ENCODE data around the gene CCDC192.

Gene CCDC192

DNA sequence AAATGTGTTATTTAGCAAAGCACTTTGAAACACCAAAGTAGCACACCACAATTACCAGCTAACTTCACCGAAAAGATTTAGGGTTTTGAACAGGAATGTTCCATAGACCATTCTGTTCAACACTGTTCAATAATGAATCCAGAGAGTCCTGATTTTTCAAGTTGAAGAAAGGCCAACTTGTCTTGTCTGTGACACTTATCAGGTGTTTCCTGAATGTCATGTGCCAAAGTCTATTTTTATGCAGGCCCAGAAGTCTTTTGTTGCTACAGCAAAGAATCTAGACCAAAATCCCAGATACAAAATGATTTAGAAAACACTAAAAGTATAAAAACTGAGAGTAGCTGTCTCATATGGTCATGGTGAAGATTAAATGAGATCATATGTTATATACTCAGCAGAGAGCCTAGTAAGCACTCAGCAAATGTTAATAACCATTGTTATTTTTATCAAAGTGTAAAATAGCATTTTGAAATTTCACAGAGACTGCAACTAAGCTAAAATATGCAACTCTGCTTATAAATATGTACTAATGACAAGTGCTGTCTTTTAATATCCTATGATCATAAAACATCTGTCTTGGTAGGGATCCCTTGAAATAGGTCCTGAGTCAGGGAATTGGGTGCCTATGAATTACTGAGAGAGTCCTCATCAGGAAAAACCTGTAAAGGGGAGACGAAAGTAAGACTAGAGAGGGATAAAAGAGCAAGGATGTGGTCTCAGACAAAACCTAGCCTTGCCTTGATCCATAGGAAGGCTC is 258.0 kb downstream of the CCDC192 start:
- TF ChIP-seq, protein P1, sequence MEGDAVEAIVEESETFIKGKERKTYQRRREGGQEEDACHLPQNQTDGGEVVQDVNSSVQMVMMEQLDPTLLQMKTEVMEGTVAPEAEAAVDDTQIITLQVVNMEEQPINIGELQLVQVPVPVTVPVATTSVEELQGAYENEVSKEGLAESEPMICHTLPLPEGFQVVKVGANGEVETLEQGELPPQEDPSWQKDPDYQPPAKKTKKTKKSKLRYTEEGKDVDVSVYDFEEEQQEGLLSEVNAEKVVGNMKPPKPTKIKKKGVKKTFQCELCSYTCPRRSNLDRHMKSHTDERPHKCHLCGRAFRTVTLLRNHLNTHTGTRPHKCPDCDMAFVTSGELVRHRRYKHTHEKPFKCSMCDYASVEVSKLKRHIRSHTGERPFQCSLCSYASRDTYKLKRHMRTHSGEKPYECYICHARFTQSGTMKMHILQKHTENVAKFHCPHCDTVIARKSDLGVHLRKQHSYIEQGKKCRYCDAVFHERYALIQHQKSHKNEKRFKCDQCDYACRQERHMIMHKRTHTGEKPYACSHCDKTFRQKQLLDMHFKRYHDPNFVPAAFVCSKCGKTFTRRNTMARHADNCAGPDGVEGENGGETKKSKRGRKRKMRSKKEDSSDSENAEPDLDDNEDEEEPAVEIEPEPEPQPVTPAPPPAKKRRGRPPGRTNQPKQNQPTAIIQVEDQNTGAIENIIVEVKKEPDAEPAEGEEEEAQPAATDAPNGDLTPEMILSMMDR (conservative IDR thresholded peaks at IDR 0.05; ENCODE audit: low read length): no peak
- no peak for TF ChIP-seq EZH2phosphoT487 (IDR thresholded peaks at IDR 0.05; ENCODE audit: borderline replicate concordance)
- no peak overlapping the region for H3K9ac ChIP-seq (ENCODE audit: low read depth, low read length, poor library complexity, severe bottlenecking)
- no peaks in the 10 kb centered on the region for H3F3A ChIP-seq (ENCODE audit: low read depth)
- no peaks in the 10 kb centered on the region for H3K36me3 ChIP-seq (ENCODE audit: insufficient read depth, low read length)
- no peaks in the 10 kb centered on the region for H3K79me2 ChIP-seq (ENCODE audit: insufficient read depth, low read length)
- no peaks in the 10 kb centered on the region for H4K20me1 ChIP-seq (ENCODE audit: insufficient read depth, low read length, poor library complexity, severe bottlenecking)
- no peaks in the 10 kb centered on the region for H3K9me3 ChIP-seq (ENCODE audit: insufficient read depth, low read depth, low read length)
- H2AFZ ChIP-seq (ENCODE audit: low read length): no peak overlapping the region
- H3K9me2 ChIP-seq (replicated peaks; ENCODE audit: low read depth, low read length): no peaks in the 10 kb centered on the region
- H3K4me3 ChIP-seq (ENCODE audit: low read length, poor library complexity, severe bottlenecking): no peak overlapping the region
- no peaks in the 10 kb centered on the region for H3K27me3 ChIP-seq (ENCODE audit: insufficient read depth, low read length, poor library complexity, severe bottlenecking)
- peaks cover 28% of the 10 kb centered on the region for H3K4me1 ChIP-seq (ENCODE audit: insufficient read depth, low read length, poor library complexity, severe bottlenecking)
- H3K4me2 ChIP-seq (ENCODE audit: low read depth, low read length, poor library complexity, severe bottlenecking): no peak overlapping the region

DNA sequence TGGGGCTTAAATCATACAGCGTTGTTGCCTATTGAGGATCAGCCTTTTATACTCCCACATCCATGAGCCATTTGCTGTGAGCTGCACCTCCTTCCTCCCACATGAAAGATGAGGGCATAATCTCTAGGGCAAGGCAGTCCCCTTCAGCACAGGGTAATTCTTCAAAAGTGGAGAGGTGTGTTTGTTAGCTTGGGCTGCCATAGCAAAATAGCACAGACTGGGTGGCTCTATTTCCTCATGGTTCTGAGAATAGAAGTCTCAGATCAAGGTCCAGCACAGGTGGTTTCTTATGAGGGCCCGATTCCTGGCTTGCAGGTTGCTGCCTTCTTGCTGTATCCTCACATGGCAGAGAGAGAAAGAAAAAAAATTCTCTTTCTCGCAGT is 258.6 kb downstream of the CCDC192 start:
- no peaks in the 10 kb centered on the region for H3K9me3 ChIP-seq (ENCODE audit: insufficient read depth, low read depth, low read length)
- peaks cover 28% of the 10 kb centered on the region for H3K4me1 ChIP-seq (ENCODE audit: insufficient read depth, low read length, poor library complexity, severe bottlenecking)
- H3K36me3 ChIP-seq (ENCODE audit: insufficient read depth, low read length): no peaks in the 10 kb centered on the region
- no peak overlapping the region for H3K9ac ChIP-seq (ENCODE audit: low read depth, low read length, poor library complexity, severe bottlenecking)
- H3K9me2 ChIP-seq (replicated peaks; ENCODE audit: low read depth, low read length): no peaks in the 10 kb centered on the region
- H3F3A ChIP-seq (ENCODE audit: low read depth): no peaks in the 10 kb centered on the region
- no peak overlapping the region for H3K4me2 ChIP-seq (ENCODE audit: low read depth, low read length, poor library complexity, severe bottlenecking)
- no peaks in the 10 kb centered on the region for H3K79me2 ChIP-seq (ENCODE audit: insufficient read depth, low read length)
- no peak for TF ChIP-seq EZH2phosphoT487 (IDR thresholded peaks at IDR 0.05; ENCODE audit: borderline replicate concordance)
- TF ChIP-seq, protein P1 (conservative IDR thresholded peaks at IDR 0.05; ENCODE audit: low read length): no peak
- H3K4me3 ChIP-seq (ENCODE audit: low read length, poor library complexity, severe bottlenecking): no peak overlapping the region
- H2AFZ ChIP-seq (ENCODE audit: low read length): no peak overlapping the region
- H4K20me1 ChIP-seq (ENCODE audit: insufficient read depth, low read length, poor library complexity, severe bottlenecking): no peaks in the 10 kb centered on the region
- no peaks in the 10 kb centered on the region for H3K27me3 ChIP-seq (ENCODE audit: insufficient read depth, low read length, poor library complexity, severe bottlenecking)

DNA sequence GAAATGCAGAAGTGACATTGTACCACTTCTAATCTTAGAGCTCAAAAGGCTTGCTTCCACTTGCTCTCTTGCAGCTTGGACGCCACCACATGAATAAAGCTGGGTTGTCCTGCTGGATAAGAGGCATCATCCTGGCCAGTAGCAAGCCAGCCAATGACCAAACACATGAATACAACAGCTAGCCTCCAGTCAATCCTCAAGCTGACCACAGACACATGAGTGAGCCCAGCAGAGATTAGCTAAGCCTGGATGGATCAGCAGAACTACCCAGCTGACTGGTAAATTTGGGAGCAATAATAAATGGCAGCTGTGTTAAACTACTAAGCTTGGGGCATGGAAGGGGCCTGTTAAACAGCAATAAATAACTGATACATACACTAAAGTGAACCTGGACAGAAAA is 259.3 kb downstream of the CCDC192 start:
- Histone ChIP-seq H3K4me2 (ENCODE audit: low read depth, low read length, poor library complexity, severe bottlenecking) (no peak overlapping the region), H4K20me1 (ENCODE audit: insufficient read depth, low read length, poor library complexity, severe bottlenecking) (no peaks in the 10 kb centered on the region), H3K4me3 (ENCODE audit: low read length, poor library complexity, severe bottlenecking) (no peak overlapping the region), H2AFZ (ENCODE audit: low read length) (no peak overlapping the region), H3K9ac (ENCODE audit: low read depth, low read length, poor library complexity, severe bottlenecking) (no peak overlapping the region), H3K4me1 (ENCODE audit: insufficient read depth, low read length, poor library complexity, severe bottlenecking) (peaks cover 28% of the 10 kb centered on the region), H3K79me2 (ENCODE audit: insufficient read depth, low read length) (no peaks in the 10 kb centered on the region), H3F3A (ENCODE audit: low read depth) (no peaks in the 10 kb centered on the region), H3K9me2 (replicated peaks; ENCODE audit: low read depth, low read length) (no peaks in the 10 kb centered on the region), H3K36me3 (ENCODE audit: insufficient read depth, low read length) (no peaks in the 10 kb centered on the region), H3K27me3 (ENCODE audit: insufficient read depth, low read length, poor library complexity, severe bottlenecking) (no peaks in the 10 kb centered on the region), H3K9me3 (ENCODE audit: insufficient read depth, low read depth, low read length) (no peaks in the 10 kb centered on the region)
- TF ChIP-seq EZH2phosphoT487 (IDR thresholded peaks at IDR 0.05; ENCODE audit: borderline replicate concordance): no peak
- TF ChIP-seq, protein P1 (conservative IDR thresholded peaks at IDR 0.05; ENCODE audit: low read length): no peak

All from Loucy (cell line).